ENCODE results near the gene DNAJC16. TPM values are rescaled to one million over a fixed set of nuclear protein-coding genes. Genes with fewer than 3 reads are reported as not detected.

Gene DNAJC16
- total RNA-seq, 1 donor from 2014 or later, result 32.5 TPM

DNA sequence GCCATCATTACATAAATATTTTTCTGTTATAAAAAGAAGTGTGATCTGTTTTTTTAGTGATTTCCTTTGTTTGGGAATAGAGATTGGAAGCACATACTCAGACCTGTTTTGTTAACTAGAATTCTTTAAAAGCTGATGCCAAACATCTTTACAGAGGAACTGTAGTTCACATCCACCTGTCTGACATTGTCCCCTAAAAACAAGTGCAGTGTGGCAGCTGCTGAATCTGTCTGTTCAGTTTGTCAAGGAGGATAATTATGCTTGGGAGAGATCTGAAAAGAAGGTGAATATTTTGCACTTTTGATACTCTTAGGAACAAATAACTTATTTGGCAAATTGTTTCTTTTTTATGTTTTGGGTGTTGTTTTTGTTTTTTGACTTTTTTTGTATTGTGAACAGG, 44.6 kb downstream of the DNAJC16 start:
- no peak overlapping the region for H3K4me3 Mint-ChIP-seq (ENCODE audit: unreplicated experiment)
- TF ChIP-seq CTCF (IDR thresholded peaks at IDR 0.05; ENCODE audit: partially characterized antibody, unreplicated experiment), result no peak
- H3K36me3 Mint-ChIP-seq (ENCODE audit: unreplicated experiment), result no peaks in the 10 kb centered on the region
- no peak overlapping the region for H3K27ac Mint-ChIP-seq (ENCODE audit: unreplicated experiment)
- DNase-seq, result no peak
- no peaks in the 10 kb centered on the region for H3K27me3 Mint-ChIP-seq (ENCODE audit: unreplicated experiment)
- peaks cover 1% of the 10 kb centered on the region for H3K9me3 Mint-ChIP-seq (ENCODE audit: unreplicated experiment)
- H3K4me1 Mint-ChIP-seq (ENCODE audit: low read depth, unreplicated experiment), result peaks cover 5% of the 10 kb centered on the region

GRCh38 chr1:15573477-15573876, 46.8 kb downstream of the DNAJC16 start:
- no peak overlapping the region for H3K4me3 Mint-ChIP-seq (ENCODE audit: unreplicated experiment)
- no peak for TF ChIP-seq CTCF (IDR thresholded peaks at IDR 0.05; ENCODE audit: partially characterized antibody, unreplicated experiment)

GRCh38 chr1:15574741-15575140, 48.1 kb downstream of the DNAJC16 start:
- no peak for DNase-seq
- Mint-ChIP-seq H3K9me3 (ENCODE audit: unreplicated experiment) (peaks cover 1% of the 10 kb centered on the region), H3K4me1 (ENCODE audit: low read depth, unreplicated experiment) (peaks cover 5% of the 10 kb centered on the region), H3K27me3 (ENCODE audit: unreplicated experiment) (no peaks in the 10 kb centered on the region), H3K27ac (ENCODE audit: unreplicated experiment) (no peak overlapping the region), H3K4me3 (ENCODE audit: unreplicated experiment) (no peak overlapping the region), H3K36me3 (ENCODE audit: unreplicated experiment) (no peaks in the 10 kb centered on the region)
- TF ChIP-seq CTCF (IDR thresholded peaks at IDR 0.05; ENCODE audit: partially characterized antibody, unreplicated experiment), result no peak

More at GRCh38 chr1:15573477-15573876, 46.8 kb downstream of the DNAJC16 start:
- DNase-seq, result no peak
- H3K9me3 Mint-ChIP-seq (ENCODE audit: unreplicated experiment), result peaks cover 1% of the 10 kb centered on the region
- no peaks in the 10 kb centered on the region for H3K27me3 Mint-ChIP-seq (ENCODE audit: unreplicated experiment)
- H3K4me1 Mint-ChIP-seq (ENCODE audit: low read depth, unreplicated experiment), result peaks cover 5% of the 10 kb centered on the region
- H3K36me3 Mint-ChIP-seq (ENCODE audit: unreplicated experiment), result no peaks in the 10 kb centered on the region
- no peak overlapping the region for H3K27ac Mint-ChIP-seq (ENCODE audit: unreplicated experiment)

GRCh38 chr1:15575549-15576150, 49.0 kb downstream of the DNAJC16 start:
- H3K27ac Mint-ChIP-seq (ENCODE audit: unreplicated experiment), result no peak overlapping the region
- H3K4me1 Mint-ChIP-seq (ENCODE audit: low read depth, unreplicated experiment), result peaks cover 5% of the 10 kb centered on the region
- no peak overlapping the region for H3K4me3 Mint-ChIP-seq (ENCODE audit: unreplicated experiment)
- H3K36me3 Mint-ChIP-seq (ENCODE audit: unreplicated experiment), result no peaks in the 10 kb centered on the region
- peaks cover 1% of the 10 kb centered on the region for H3K9me3 Mint-ChIP-seq (ENCODE audit: unreplicated experiment)
- H3K27me3 Mint-ChIP-seq (ENCODE audit: unreplicated experiment), result no peaks in the 10 kb centered on the region
- DNase-seq, result no peak
- no peak for TF ChIP-seq CTCF (IDR thresholded peaks at IDR 0.05; ENCODE audit: partially characterized antibody, unreplicated experiment)

DNA sequence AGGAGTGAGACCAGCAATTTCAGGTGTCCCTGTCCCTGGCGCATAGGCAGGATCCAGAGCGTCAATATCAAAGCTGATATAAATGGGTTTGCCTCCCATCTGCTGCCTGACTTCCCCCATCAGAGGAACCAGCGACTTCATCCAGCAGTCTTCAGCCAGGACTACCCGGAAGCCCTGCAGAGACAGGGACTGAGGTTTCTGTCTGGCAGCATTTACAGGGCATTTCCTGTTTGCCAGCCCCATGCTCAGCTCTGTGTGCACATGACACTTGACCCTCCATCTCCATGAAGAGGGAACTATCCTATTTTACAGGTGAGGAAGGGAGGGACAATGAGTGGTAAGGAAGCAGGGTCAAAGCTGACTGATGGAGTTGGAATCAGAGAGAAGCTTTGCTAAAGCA, 51.0 kb downstream of the DNAJC16 start:
- no peaks in the 10 kb centered on the region for H3K36me3 Mint-ChIP-seq (ENCODE audit: unreplicated experiment)
- H3K4me1 Mint-ChIP-seq (ENCODE audit: low read depth, unreplicated experiment), result no peaks in the 10 kb centered on the region
- H3K27me3 Mint-ChIP-seq (ENCODE audit: unreplicated experiment), result no peaks in the 10 kb centered on the region
- H3K9me3 Mint-ChIP-seq (ENCODE audit: unreplicated experiment), result no peaks in the 10 kb centered on the region
- DNase-seq, result no peak
- no peak overlapping the region for H3K27ac Mint-ChIP-seq (ENCODE audit: unreplicated experiment)
- no peak for TF ChIP-seq CTCF (IDR thresholded peaks at IDR 0.05; ENCODE audit: partially characterized antibody, unreplicated experiment)
- H3K4me3 Mint-ChIP-seq (ENCODE audit: unreplicated experiment), result no peak overlapping the region

All from glutamatergic neuron (in vitro differentiated cells).